H1 (cell line): Measurements from ENCODE around the gene BCL2. TPM values are rescaled to one million over a fixed set of nuclear protein-coding genes. Genes with fewer than 3 reads are reported as not detected.

Experiments
- CTCF ChIA-PET: fragments of 300-600 bp; sonication (Branson Sonifier 250); formaldehyde crosslinking; loops from one replicate; lab custom pipeline; 2021; ENCODE audit not compliant: partially characterized antibody; lab: Charles Lee
- POLR2A ChIA-PET: fragments of 300-600 bp; sonication (Branson Sonifier 250); formaldehyde crosslinking; loops from one replicate; lab custom pipeline; 2021; ENCODE audit warnings: inconsistent platforms; ENCODE audit not compliant: partially characterized antibody; lab: Charles Lee
- DNase-seq, 2 experiments: peaks; one replicate each; pipeline versions ENCODE4 v3.0.0 to v3.0.0-alpha.2; 2010 to 2022; ENCODE audit warnings: low spot score in 2 of 2, low read depth in 1 of 2, mixed read lengths in 1 of 2
- FAIRE-seq: peaks from 2 replicates; lab custom pipeline; 2011; peaks lifted over from hg19 to GRCh38; lab: Jason Lieb, UNC
- H2AFZ ChIP-seq: 2 replicates; pipeline ENCODE4 v1.8.1; 2012; ENCODE audit warnings: low read length, inconsistent platforms
- H2AK5ac ChIP-seq: 2 replicates; pipeline ENCODE4 v1.6.1; 2013; ENCODE audit warnings: low read depth, low read length
- H2BK120ac ChIP-seq: replicated peaks from 2 replicates; pipeline ENCODE3; 2013; ENCODE audit warnings: low read depth, low read length, inconsistent platforms
- H2BK12ac ChIP-seq: 2 replicates; pipeline ENCODE4 v1.6.1; 2013; ENCODE audit warnings: low read depth, low read length
- H2BK15ac ChIP-seq: 2 replicates; pipeline ENCODE4 v1.6.1; 2013; ENCODE audit warnings: low read length
- H2BK20ac ChIP-seq: 2 replicates; pipeline ENCODE4 v1.6.1; 2013; ENCODE audit warnings: low read length
- H2BK5ac ChIP-seq: 2 replicates; pipeline ENCODE4 v1.6.1; 2013; ENCODE audit warnings: low read depth, low read length
- H3K14ac ChIP-seq: 2 replicates; pipeline ENCODE4 v1.6.1; 2013; ENCODE audit warnings: inconsistent platforms; ENCODE audit not compliant: insufficient read length
- H3K18ac ChIP-seq: 2 replicates; pipeline ENCODE4 v1.6.1; 2013; ENCODE audit warnings: low read length; ENCODE audit errors: extremely low read depth
- H3K23ac ChIP-seq: 2 replicates; pipeline ENCODE4 v1.6.1; 2013; ENCODE audit warnings: inconsistent platforms; ENCODE audit not compliant: insufficient read length
- H3K23me2 ChIP-seq: 2 replicates; pipeline ENCODE4 v1.6.1; 2013; ENCODE audit warnings: low read depth, low read length
- H3K27ac ChIP-seq: 2 replicates; pipeline ENCODE4 v1.6.1; 2011; ENCODE audit warnings: low read depth, low read length, inconsistent platforms
- H3K27me3 ChIP-seq, 4 experiments: replicated peaks in 1 of 4; 1 replicate in 1 of 4; 2 replicates in 3 of 4; pipeline versions ENCODE4 v1.6.1 to v1.8.1; 2011 to 2013; ENCODE audit warnings: low read length in 3 of 4, mild to moderate bottlenecking in 3 of 4, inconsistent platforms in 2 of 4, mixed read lengths in 2 of 4, moderate library complexity in 1 of 4; ENCODE audit not compliant: control insufficient read depth in 3 of 4, insufficient read depth in 3 of 4; ENCODE audit errors: extremely low read depth in 1 of 4
- H3K36me3 ChIP-seq, 4 experiments: 2 replicates each; pipeline versions ENCODE4 v1.6.1 to v1.8.1; 2011 to 2013; ENCODE audit warnings: mild to moderate bottlenecking in 4 of 4, low read length in 3 of 4, moderate library complexity in 2 of 4, control low read depth in 1 of 4, inconsistent platforms in 1 of 4; ENCODE audit not compliant: insufficient read depth in 4 of 4, control insufficient read depth in 2 of 4
- H3K4ac ChIP-seq: replicated peaks from 2 replicates; pipeline ENCODE3; 2013; ENCODE audit warnings: low read length, low read depth, mixed read lengths, inconsistent platforms; ENCODE audit not compliant: insufficient read length
- H3K4me1 ChIP-seq, 4 experiments: replicated peaks in 1 of 4; 1 replicate in 1 of 4; 2 replicates in 3 of 4; pipeline versions ENCODE4 v1.6.1 to v1.8.1; 2011 to 2013; ENCODE audit warnings: low read length in 3 of 4, inconsistent platforms in 2 of 4, mixed read lengths in 1 of 4; ENCODE audit not compliant: insufficient read depth in 4 of 4, control insufficient read depth in 3 of 4
- H3K4me2 ChIP-seq, 2 experiments: 2 replicates each; pipeline versions ENCODE4 v1.6.1 to v1.8.1; 2011 to 2013; ENCODE audit warnings: low read depth in 2 of 2, low read length in 2 of 2, control low read depth in 1 of 2, inconsistent platforms in 1 of 2, mild to moderate bottlenecking in 1 of 2; ENCODE audit not compliant: insufficient read depth in 1 of 2
- H3K4me3 ChIP-seq, 4 experiments: fragments of 200-600, 300-600 bp in 1 of 4; sonication (generic), shearing (Covaris generic), sonication (Bioruptor Twin) in 1 of 4; 2 replicates each; pipeline versions ENCODE4 v1.5.1 to v1.8.1; 2011 to 2016; ENCODE audit warnings: low read length in 4 of 4, low read depth in 3 of 4, control low read depth in 2 of 4, inconsistent platforms in 2 of 4, mild to moderate bottlenecking in 2 of 4, mixed read lengths in 1 of 4, moderate library complexity in 1 of 4; ENCODE audit not compliant: insufficient read depth in 2 of 4; ENCODE audit errors: extremely low read depth in 1 of 4
- H3K56ac ChIP-seq: replicated peaks from 2 replicates; pipeline ENCODE3; 2013; ENCODE audit warnings: low read depth, mild to moderate bottlenecking, mixed read lengths, low read length, inconsistent platforms; ENCODE audit not compliant: insufficient read length
- H3K79me1 ChIP-seq: 2 replicates; pipeline ENCODE4 v1.6.1; 2013; ENCODE audit warnings: low read depth, low read length, control low read depth
- H3K79me2 ChIP-seq, 2 experiments: 2 replicates each; pipeline versions ENCODE4 v1.6.1 to v1.8.1; 2012 to 2013; ENCODE audit warnings: low read length in 2 of 2, mild to moderate bottlenecking in 2 of 2, inconsistent platforms in 1 of 2; ENCODE audit not compliant: insufficient read depth in 2 of 2, control insufficient read depth in 1 of 2
- H3K9ac ChIP-seq, 4 experiments: replicated peaks in 1 of 4; 1 replicate in 1 of 4; 2 replicates in 3 of 4; pipeline versions ENCODE4 v1.6.1 to v1.8.1; 2011 to 2013; ENCODE audit warnings: low read depth in 3 of 4, low read length in 3 of 4, control low read depth in 2 of 4, mild to moderate bottlenecking in 2 of 4, moderate library complexity in 2 of 4, inconsistent platforms in 1 of 4; ENCODE audit errors: extremely low read depth in 1 of 4
- H3K9me3 ChIP-seq, 2 experiments: 2 replicates each; pipeline versions ENCODE4 v1.6.1 to v1.8.1; 2012 to 2013; ENCODE audit warnings: mild to moderate bottlenecking in 2 of 2, moderate library complexity in 2 of 2, control low read depth in 1 of 2, inconsistent platforms in 1 of 2, low read depth in 1 of 2, low read length in 1 of 2, mixed read lengths in 1 of 2; ENCODE audit not compliant: insufficient read depth in 2 of 2
- H4K20me1 ChIP-seq, 2 experiments: replicated peaks in 1 of 2; 2 replicates each; pipeline versions ENCODE3 to v1.8.1; 2011 to 2013; ENCODE audit warnings: inconsistent platforms in 2 of 2, low read length in 2 of 2, mild to moderate bottlenecking in 1 of 2; ENCODE audit not compliant: insufficient read depth in 2 of 2, control insufficient read depth in 1 of 2
- H4K5ac ChIP-seq: 2 replicates; pipeline ENCODE4 v1.6.1; 2013; ENCODE audit warnings: low read length, low read depth, mixed read lengths, inconsistent platforms; ENCODE audit not compliant: insufficient read length
- H4K8ac ChIP-seq: 2 replicates; pipeline ENCODE4 v1.8.0; 2013; ENCODE audit warnings: mild to moderate bottlenecking, moderate library complexity, low read length, inconsistent platforms; ENCODE audit not compliant: insufficient read depth; ENCODE audit errors: extremely low read depth
- H4K91ac ChIP-seq: replicated peaks from 2 replicates; pipeline ENCODE3; 2013; ENCODE audit warnings: low read length, mixed read lengths, inconsistent platforms; ENCODE audit not compliant: insufficient read length
- BACH1 ChIP-seq: IDR thresholded peaks from 2 replicates; pipeline ENCODE4 v1.6.1; 2012; ENCODE audit warnings: low read length, improper control_type of control experiment
- BCL11A ChIP-seq, 2 experiments: IDR thresholded peaks; one replicate each; pipeline ENCODE4 v1.6.1; 2011; ENCODE audit warnings: low read depth in 2 of 2, low read length in 2 of 2, mild to moderate bottlenecking in 2 of 2
- BRCA1 ChIP-seq: IDR thresholded peaks from 2 replicates; pipeline ENCODE4 v1.6.1; 2012; ENCODE audit warnings: low read depth, low read length, improper control_type of control experiment
- CBX8 ChIP-seq: fragments of 300-800, 300-1000 bp; sonication (generic); IDR thresholded peaks from 2 replicates; pipeline ENCODE4 v1.7.1; 2016; ENCODE audit warnings: low read depth, low read length, borderline replicate concordance
- EP300 ChIP-seq, 2 experiments: IDR thresholded peaks; 1 replicate in 1 of 2; 2 replicates in 1 of 2; pipeline ENCODE4 v1.6.1; 2011 to 2012; ENCODE audit warnings: low read depth in 2 of 2, low read length in 2 of 2, mild to moderate bottlenecking in 2 of 2, borderline replicate concordance in 1 of 2, inconsistent platforms in 1 of 2, moderate library complexity in 1 of 2
- FOSL1 ChIP-seq: IDR thresholded peaks from 2 replicates; pipeline ENCODE4 v1.6.1; 2011; ENCODE audit warnings: mild to moderate bottlenecking, low read depth, low read length, moderate library complexity; ENCODE audit not compliant: insufficient read depth
- KDM5A ChIP-seq: fragments of 200-600 bp; IDR thresholded peaks from 2 replicates; pipeline ENCODE4 v1.7.1; 2012; ENCODE audit warnings: mild to moderate bottlenecking, low read length, inconsistent platforms, mixed read lengths
- RBBP5 ChIP-seq: IDR thresholded peaks from 2 replicates; pipeline ENCODE4 v1.7.1; 2012; ENCODE audit warnings: low read depth, mild to moderate bottlenecking, inconsistent platforms, low read length, moderate library complexity, borderline replicate concordance
- RFX5 ChIP-seq: IDR thresholded peaks from 2 replicates; pipeline ENCODE4 v1.6.1; 2011; ENCODE audit warnings: low read depth, low read length, improper control_type of control experiment, borderline replicate concordance
- RXRA ChIP-seq: IDR thresholded peaks from 2 replicates; pipeline ENCODE4 v1.6.1; 2011; ENCODE audit warnings: low read depth, mild to moderate bottlenecking, low read length, moderate library complexity; ENCODE audit not compliant: insufficient read depth
- SIX5 ChIP-seq: IDR thresholded peaks from 2 replicates; pipeline ENCODE4 v1.6.1; 2011; ENCODE audit warnings: mild to moderate bottlenecking, low read depth, low read length
- TAF1 ChIP-seq: IDR thresholded peaks from 2 replicates; pipeline ENCODE4 v1.6.1; 2011; ENCODE audit warnings: mild to moderate bottlenecking, low read depth, low read length
- YY1 ChIP-seq: IDR thresholded peaks from 2 replicates; pipeline ENCODE4 v1.6.1; 2011; ENCODE audit warnings: low read depth, mild to moderate bottlenecking, low read length
- WGBS, 2 experiments: shearing (Covaris generic) in 1 of 2; methylation state at CpG; one replicate each; pipeline versions ENCODE4 v1.1.6 to v1.1.7; 2013 to 2015; ENCODE audit warnings: low lambda C conversion rate in 2 of 2, mixed read lengths in 2 of 2, inconsistent platforms in 1 of 2, low coverage in 1 of 2, missing lambda C conversion rate in 1 of 2; ENCODE audit not compliant: insufficient replicate concordance in 2 of 2, insufficient coverage in 1 of 2, insufficient read length in 1 of 2; ENCODE audit errors: extremely low coverage in 1 of 2, missing lambda C conversion rate in 1 of 2; 5-methylcytosine and 5-hydroxymethylcytosine counted together
- polyA plus RNA-seq, 7 experiments: library from polyadenylated mRNA; depleted of rRNA in 3 of 7; stranded (reverse) in 5 of 7; unstranded in 2 of 7; fragments of >200 nt in 5 of 7; fragments of 200-250 nt in 2 of 7; gene quantifications; 1 replicate in 5 of 7; 2 replicates in 1 of 7; 4 replicates in 1 of 7; pipeline versions ENCODE4 v1.2.1 to v1.2.3, GENCODE V29; 2011 to 2013; ENCODE audit warnings: missing spikeins in 2 of 7, mixed read lengths in 2 of 7
- total RNA-seq: library from RNA; stranded (reverse); fragmentation: NEBNext Ultra II Directional; extraction: Animal tissue kit (Norgen Biotek cat#: 25700); gene quantifications from 2 replicates; pipeline ENCODE4 v1.2.1, GENCODE V29; 2021

BCL2 gene
- total and polyA plus RNA-seq, 2 of the 8 experiments (the other 6 are each of a cell fraction or from before 2014, with no cell fraction given) = 0.59 to 4.5 TPM

GRCh38 chr18:63240531-63241316 is 78.8 kb downstream of the BCL2 start:
- no peaks in the 10 kb centered on the region for H4K20me1 ChIP-seq
- POLR2A ChIA-PET = no interaction called here
- no peak overlapping the region for H4K91ac ChIP-seq
- peaks cover 5 to 21% (median 9%) of the 10 kb centered on the region in 4 experiments for H3K4me1 ChIP-seq
- no peak overlapping the region for H3K4ac ChIP-seq
- no peaks in the 10 kb centered on the region for H3K9me3 ChIP-seq
- H4K8ac ChIP-seq = no peak overlapping the region
- no peak for FAIRE-seq
- H3K4me2 ChIP-seq = no peak overlapping the region
- no peak overlapping the region for H2BK120ac ChIP-seq
- DNase-seq = no peak
- H3K9ac ChIP-seq = no peak overlapping the region
- H3K79me2 ChIP-seq = no peaks in the 10 kb centered on the region
- no peaks in the 10 kb centered on the region for H3K23me2 ChIP-seq
- no peak overlapping the region for H2BK15ac ChIP-seq
- CTCF ChIA-PET = interaction anchor here (0.5 kb wide), 1 partner anchor 20 kb away, joined by 3 read pairs; no protein-coding TSS in a partner anchor
- H3K36me3 ChIP-seq = no peaks in the 10 kb centered on the region
- no peak overlapping the region for H3K27ac ChIP-seq
- no peak overlapping the region for H3K4me3 ChIP-seq
- H3K18ac ChIP-seq = no peak overlapping the region
- H3K79me1 ChIP-seq = no peaks in the 10 kb centered on the region
- H4K5ac ChIP-seq = no peak overlapping the region
- TF ChIP-seq BCL11A (IDR thresholded peaks at IDR 0.05; ENCODE audit: low read depth in 2 of 2, low read length in 2 of 2) = no peak
- no peak for TF ChIP-seq TAF1
- no peak for TF ChIP-seq BACH1
- TF ChIP-seq CBX8 = no peak
- TF ChIP-seq SIX5 = no peak
- TF ChIP-seq FOSL1 = no peak
- no peak for TF ChIP-seq RXRA
- no peak for TF ChIP-seq RFX5
- no peak for TF ChIP-seq KDM5A
- no peak for TF ChIP-seq RBBP5
- TF ChIP-seq BRCA1 = no peak
- TF ChIP-seq YY1 = no peak
- no peak for TF ChIP-seq EP300 (IDR thresholded peaks at IDR 0.05; ENCODE audit: borderline replicate concordance in 1 of 2, low read depth in 2 of 2, low read length in 2 of 2)
- TF ChIP-seq, all 59 proteins: peak for 0
- no peak overlapping the region for H3K56ac ChIP-seq
- H2BK20ac ChIP-seq = no peak overlapping the region
- no peak overlapping the region for H2AK5ac ChIP-seq
- WGBS, 2 experiments = 81% methylated on average over 8 of the region's 8 CpGs; no CpG with 5 or more reads in 1 of the 2 experiments
- no peak overlapping the region for H2AFZ ChIP-seq
- H2BK5ac ChIP-seq = no peak overlapping the region
- no peak overlapping the region for H3K14ac ChIP-seq
- no peaks in the 10 kb centered on the region for H3K27me3 ChIP-seq
- no peak overlapping the region for H3K23ac ChIP-seq
- H2BK12ac ChIP-seq = no peak overlapping the region
